ENCODE results near the gene EEF1G. TPM values are rescaled to one million over a fixed set of nuclear protein-coding genes. Genes with fewer than 3 reads are reported as not detected.
A peak's percentile ranks its signal among the peaks of the same experiment; 100 is the strongest.
"Not testable (repeated sequence)": the region's sequence is repeated elsewhere in the genome, so short reads cannot be mapped to it uniquely, and the experiment has no call there.

EEF1G gene
- total RNA-seq, 2 experiments from 2014 or later, result 1,925 to 1,979 TPM

DNA sequence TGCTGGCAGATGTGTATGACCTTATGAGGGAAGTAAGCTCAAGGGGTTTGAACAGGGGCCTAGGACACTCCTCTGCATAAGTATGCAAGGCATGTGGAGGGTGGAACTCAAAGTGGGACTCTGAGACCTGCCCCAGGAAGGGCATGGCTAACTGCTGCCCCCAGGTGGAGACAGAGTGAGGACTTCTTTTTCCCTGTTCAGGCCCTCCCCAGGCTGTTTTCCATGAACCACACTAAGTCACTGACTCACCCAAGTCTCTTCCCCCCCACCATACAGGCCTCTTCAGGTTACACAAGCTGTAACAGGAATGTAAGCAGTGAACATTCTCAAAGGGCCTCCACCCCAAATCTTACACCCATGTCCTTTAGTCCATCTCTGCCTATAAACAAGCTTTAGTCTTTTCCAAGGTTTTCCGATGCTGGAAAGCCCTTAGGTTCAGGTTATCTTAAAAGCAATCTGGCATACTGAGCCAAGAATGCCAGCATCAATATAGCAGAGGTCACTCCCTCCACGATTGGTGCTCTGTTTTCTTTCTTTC lies 13.1 kb downstream of the EEF1G start:
- peak overlapping the region; percentile 94 for H3K27ac Mint-ChIP-seq
- ATAC-seq (peak; percentile 13), DNase-seq (peak; percentile 86)
- H3K9me3 Mint-ChIP-seq, result no peaks in the 10 kb centered on the region
- POLR2A ChIA-PET, result interaction anchor here (0.7 to 14.2 kb wide), 7 partner anchors 9 to 280 kb away, joined by 3 to 156 read pairs (median 3); partner anchors contain the start of genes EEF1G and TUT1
- intact Hi-C loops (cut with micrococcal nuclease), result no loop called here
- peaks cover 64% of the 10 kb centered on the region for H3K4me1 Mint-ChIP-seq (ENCODE audit: low read depth)
- H3K27me3 Mint-ChIP-seq, result no peaks in the 10 kb centered on the region
- H3K36me3 Mint-ChIP-seq (ENCODE audit: low read depth), result peaks cover 54% of the 10 kb centered on the region
- no peak overlapping the region for H3K4me3 Mint-ChIP-seq
- TF ChIP-seq CTCF (IDR thresholded peaks at IDR 0.05), result peak; percentile 67
- CTCF ChIA-PET, result interaction anchor here (0.6 to 5.4 kb wide), 14 partner anchors 9 to 219 kb away, joined by 3 to 80 read pairs (median 5); partner anchors contain the start of gene EEF1G

GRCh38 chr11:62559626-62560025 lies 14.1 kb downstream of the EEF1G start:
- not testable (repeated sequence) for H3K27me3 Mint-ChIP-seq, H3K4me3 Mint-ChIP-seq, H3K9me3 Mint-ChIP-seq, DNase-seq, ATAC-seq
- Mint-ChIP-seq H3K36me3 (ENCODE audit: low read depth) (peaks cover 51% of the 10 kb centered on the region), H3K4me1 (ENCODE audit: low read depth) (peaks cover 70% of the 10 kb centered on the region), H3K27ac (peak overlapping the region; percentile 94)
- CTCF ChIA-PET, result interaction anchor here (0.9 to 5.4 kb wide), 9 partner anchors 10 to 323 kb away, joined by 3 to 80 read pairs (median 6); partner anchors contain the start of gene EEF1G
- POLR2A ChIA-PET, result interaction anchor here (0.7 to 14.2 kb wide), 6 partner anchors 10 to 281 kb away, joined by 3 to 156 read pairs (median 3); partner anchors contain the start of genes EEF1G and TUT1
- intact Hi-C loops (cut with micrococcal nuclease), result loop anchor here (5.0 kb wide), 1 partner anchor 132 kb away; no protein-coding TSS in a partner anchor

GRCh38 chr11:62559204-62559603 lies 14.5 kb downstream of the EEF1G start:
- Mint-ChIP-seq H3K4me3 (no peak overlapping the region), H3K9me3 (no peaks in the 10 kb centered on the region), H3K27me3 (no peaks in the 10 kb centered on the region), H3K27ac (peak overlapping the region; percentile 94), H3K4me1 (ENCODE audit: low read depth) (peaks cover 74% of the 10 kb centered on the region), H3K36me3 (ENCODE audit: low read depth) (peaks cover 56% of the 10 kb centered on the region)
- no peak for TF ChIP-seq CTCF (IDR thresholded peaks at IDR 0.05)
- ATAC-seq (no peak), DNase-seq (no peak)
- intact Hi-C loops (cut with micrococcal nuclease), result loop anchor here (5.0 kb wide), 1 partner anchor 132 kb away; no protein-coding TSS in a partner anchor
- POLR2A ChIA-PET, result interaction anchor here (0.8 to 14.2 kb wide), 7 partner anchors 11 to 297 kb away, joined by 3 to 156 read pairs (median 4); partner anchors contain the start of gene EEF1G
- CTCF ChIA-PET, result interaction anchor here (0.9 to 5.4 kb wide), 8 partner anchors 11 to 323 kb away, joined by 3 to 80 read pairs (median 10); partner anchors contain the start of gene EEF1G

- TF ChIP-seq CTCF (IDR thresholded peaks at IDR 0.05), result no peak
- Mint-ChIP-seq H3K4me3 (no peak overlapping the region), H3K36me3 (ENCODE audit: low read depth) (peaks cover 56% of the 10 kb centered on the region), H3K9me3 (no peaks in the 10 kb centered on the region), H3K27ac (peak overlapping the region; percentile 94), H3K4me1 (ENCODE audit: low read depth) (peaks cover 77% of the 10 kb centered on the region), H3K27me3 (no peaks in the 10 kb centered on the region)
- no peak for DNase-seq
- ChIA-PET CTCF (interaction anchor here (0.9 to 5.4 kb wide), 5 partner anchors 11 to 324 kb away, joined by 3 to 80 read pairs (median 25); no protein-coding TSS in a partner anchor), POLR2A (interaction anchor here (0.8 to 14.2 kb wide), 5 partner anchors 11 to 297 kb away, joined by 3 to 156 read pairs (median 6); partner anchors contain the start of gene EEF1G)
- no peak for ATAC-seq
- intact Hi-C loops (cut with micrococcal nuclease), result loop anchor here (5.0 kb wide), 1 partner anchor 131 kb away; no protein-coding TSS in a partner anchor
These were observed 15.0 kb downstream of the EEF1G start for GRCh38 chr11:62558669-62559068.

DNA sequence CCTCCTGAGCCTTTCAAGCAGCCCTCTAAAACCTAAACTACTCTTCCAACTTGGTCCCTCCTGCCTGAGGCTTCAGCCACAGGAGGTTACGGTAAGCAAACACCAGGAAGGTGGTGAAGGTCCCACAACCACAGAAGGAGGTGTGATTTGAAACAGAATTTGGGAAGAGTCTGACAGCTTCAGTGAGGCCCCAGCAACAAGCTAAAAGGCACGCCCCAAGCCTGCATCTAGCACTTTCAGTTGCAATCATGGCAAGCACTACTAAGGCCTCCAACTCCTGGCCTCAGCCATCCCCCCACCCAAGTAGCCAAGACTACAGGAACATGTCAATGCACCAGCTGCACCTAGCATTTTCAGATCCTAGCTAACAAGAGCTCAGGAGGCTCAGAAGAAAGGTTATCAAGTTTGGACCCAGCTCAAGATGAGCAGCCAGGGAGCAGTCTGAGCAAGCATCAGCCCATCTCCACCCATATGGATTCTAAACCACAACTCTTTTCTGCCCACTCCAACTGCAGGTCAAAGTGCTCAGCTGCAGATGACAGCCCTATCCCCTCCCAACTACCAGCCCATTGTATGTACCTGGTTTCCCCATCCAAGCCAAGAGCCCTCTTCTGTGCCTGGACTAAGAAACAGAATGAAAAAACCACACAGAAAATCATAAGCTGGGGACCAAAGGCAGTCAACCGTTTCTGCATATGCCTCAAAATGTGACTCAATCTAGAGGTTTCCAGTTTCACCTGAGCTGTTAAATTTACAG lies 16.6 kb downstream of the EEF1G start:
- ATAC-seq, result peak; percentile 31
- intact Hi-C loops (cut with micrococcal nuclease), result loop anchor here (2.0 to 5.0 kb wide), 2 partner anchors 14 to 130 kb away; no protein-coding TSS in a partner anchor
- Mint-ChIP-seq H3K27ac (peak overlapping the region; percentile 94), H3K9me3 (no peaks in the 10 kb centered on the region), H3K4me1 (ENCODE audit: low read depth) (peaks cover 90% of the 10 kb centered on the region), H3K36me3 (ENCODE audit: low read depth) (peaks cover 51% of the 10 kb centered on the region), H3K27me3 (no peaks in the 10 kb centered on the region), H3K4me3 (peak overlapping the region; percentile 41)
- CTCF ChIA-PET, result interaction anchor here (0.8 to 5.4 kb wide), 17 partner anchors 9 to 170 kb away, joined by 3 to 80 read pairs (median 3); partner anchors contain the start of genes C11orf98, CSKMT, HNRNPUL2 and MTA2
- no peak for TF ChIP-seq CTCF (IDR thresholded peaks at IDR 0.05)
- POLR2A ChIA-PET, result interaction anchor here (0.7 to 14.2 kb wide), 12 partner anchors 13 to 324 kb away, joined by 3 to 156 read pairs (median 6); partner anchors contain the start of genes C11orf98, CSKMT, EEF1G and LBHD1
- DNase-seq, result peak; percentile 88
